ENCODE data around the gene CEP85L. TPM values are rescaled to one million over a fixed set of nuclear protein-coding genes. Genes with fewer than 3 reads are reported as not detected.

CEP85L gene
- total RNA-seq, 1 experiment from 2014 or later = 5.8 TPM

GRCh38 chr6:118562959-118563358, 88.4 kb downstream of the CEP85L start:
- Mint-ChIP-seq H3K27ac (ENCODE audit: unreplicated experiment) (no peak overlapping the region), H3K9me3 (ENCODE audit: low read depth, unreplicated experiment) (no peaks in the 10 kb centered on the region), H3K4me1 (ENCODE audit: low read depth, unreplicated experiment) (no peaks in the 10 kb centered on the region), H3K4me3 (ENCODE audit: low read depth, unreplicated experiment) (no peak overlapping the region), H3K36me3 (ENCODE audit: insufficient read depth, unreplicated experiment) (no peaks in the 10 kb centered on the region), H3K27me3 (ENCODE audit: unreplicated experiment) (no peaks in the 10 kb centered on the region)
- intact Hi-C loops (cut with micrococcal nuclease; ENCODE audit: unreplicated experiment) = loop anchor here (10.0 kb wide), 1 partner anchor 332 kb away; the partner anchor contains the start of gene ASF1A
- BruUV-seq (replicated peaks) = no TSS peak
- CTCF ChIA-PET = no interaction called here
- TF ChIP-seq CTCF (IDR thresholded peaks at IDR 0.05; ENCODE audit: unreplicated experiment) = no peak
- DNase-seq = no peak

GRCh38 chr6:118562248-118562647, 89.1 kb downstream of the CEP85L start:
- H3K36me3 Mint-ChIP-seq (ENCODE audit: insufficient read depth, unreplicated experiment) = no peaks in the 10 kb centered on the region
- DNase-seq = no peak
- BruUV-seq (replicated peaks) = no TSS peak
- intact Hi-C loops (cut with micrococcal nuclease; ENCODE audit: unreplicated experiment) = loop anchor here (10.0 kb wide), 1 partner anchor 333 kb away; the partner anchor contains the start of gene ASF1A
- no peaks in the 10 kb centered on the region for H3K27me3 Mint-ChIP-seq (ENCODE audit: unreplicated experiment)
- no peaks in the 10 kb centered on the region for H3K4me1 Mint-ChIP-seq (ENCODE audit: low read depth, unreplicated experiment)
- no peak overlapping the region for H3K27ac Mint-ChIP-seq (ENCODE audit: unreplicated experiment)
- H3K9me3 Mint-ChIP-seq (ENCODE audit: low read depth, unreplicated experiment) = no peaks in the 10 kb centered on the region
- H3K4me3 Mint-ChIP-seq (ENCODE audit: low read depth, unreplicated experiment) = no peak overlapping the region
- TF ChIP-seq CTCF (IDR thresholded peaks at IDR 0.05; ENCODE audit: unreplicated experiment) = no peak
- CTCF ChIA-PET = interaction anchor here (0.7 kb wide), 1 partner anchor 59 kb away, joined by 3 read pairs; no protein-coding TSS in a partner anchor

GRCh38 chr6:118559659-118560058, 91.7 kb downstream of the CEP85L start:
- CTCF ChIA-PET = no interaction called here

GRCh38 chr6:118558464-118559217, 92.8 kb downstream of the CEP85L start:
- Mint-ChIP-seq H3K27me3 (ENCODE audit: unreplicated experiment) (no peaks in the 10 kb centered on the region), H3K27ac (ENCODE audit: unreplicated experiment) (no peak overlapping the region), H3K36me3 (ENCODE audit: insufficient read depth, unreplicated experiment) (no peaks in the 10 kb centered on the region), H3K9me3 (ENCODE audit: low read depth, unreplicated experiment) (no peaks in the 10 kb centered on the region), H3K4me3 (ENCODE audit: low read depth, unreplicated experiment) (no peak overlapping the region), H3K4me1 (ENCODE audit: low read depth, unreplicated experiment) (no peaks in the 10 kb centered on the region)
- no TSS peak for BruUV-seq (replicated peaks)
- CTCF ChIA-PET = no interaction called here
- intact Hi-C loops (cut with micrococcal nuclease; ENCODE audit: unreplicated experiment) = no loop called here
- TF ChIP-seq CTCF (IDR thresholded peaks at IDR 0.05; ENCODE audit: unreplicated experiment) = no peak
- DNase-seq = no peak

More at GRCh38 chr6:118559659-118560058, 91.7 kb downstream of the CEP85L start:
- H3K36me3 Mint-ChIP-seq (ENCODE audit: insufficient read depth, unreplicated experiment) = no peaks in the 10 kb centered on the region
- H3K4me3 Mint-ChIP-seq (ENCODE audit: low read depth, unreplicated experiment) = no peak overlapping the region
- H3K27me3 Mint-ChIP-seq (ENCODE audit: unreplicated experiment) = no peaks in the 10 kb centered on the region
- no peaks in the 10 kb centered on the region for H3K9me3 Mint-ChIP-seq (ENCODE audit: low read depth, unreplicated experiment)
- H3K27ac Mint-ChIP-seq (ENCODE audit: unreplicated experiment) = no peak overlapping the region
- H3K4me1 Mint-ChIP-seq (ENCODE audit: low read depth, unreplicated experiment) = no peaks in the 10 kb centered on the region
- no TSS peak for BruUV-seq (replicated peaks)
- no peak for DNase-seq
- intact Hi-C loops (cut with micrococcal nuclease; ENCODE audit: unreplicated experiment) = loop anchor here (10.0 kb wide), 1 partner anchor 335 kb away; the partner anchor contains the start of gene ASF1A
- no peak for TF ChIP-seq CTCF (IDR thresholded peaks at IDR 0.05; ENCODE audit: unreplicated experiment)

Data from Calu3 (cell line).